Fibroblast of the conjunctiva (primary cell): ENCODE measurements around the gene FBXO39.
A peak's percentile ranks its signal among the peaks of the same experiment; 100 is the strongest.
"Not testable (repeated sequence)": the region's sequence is repeated elsewhere in the genome, so short reads cannot be mapped to it uniquely, and the experiment has no call there.

Experiments used
- DNase-seq: peaks from one replicate; pipeline ENCODE4 v3.0.0-alpha.2; 2010; ENCODE audit warnings: low read depth

Gene FBXO39

DNA sequence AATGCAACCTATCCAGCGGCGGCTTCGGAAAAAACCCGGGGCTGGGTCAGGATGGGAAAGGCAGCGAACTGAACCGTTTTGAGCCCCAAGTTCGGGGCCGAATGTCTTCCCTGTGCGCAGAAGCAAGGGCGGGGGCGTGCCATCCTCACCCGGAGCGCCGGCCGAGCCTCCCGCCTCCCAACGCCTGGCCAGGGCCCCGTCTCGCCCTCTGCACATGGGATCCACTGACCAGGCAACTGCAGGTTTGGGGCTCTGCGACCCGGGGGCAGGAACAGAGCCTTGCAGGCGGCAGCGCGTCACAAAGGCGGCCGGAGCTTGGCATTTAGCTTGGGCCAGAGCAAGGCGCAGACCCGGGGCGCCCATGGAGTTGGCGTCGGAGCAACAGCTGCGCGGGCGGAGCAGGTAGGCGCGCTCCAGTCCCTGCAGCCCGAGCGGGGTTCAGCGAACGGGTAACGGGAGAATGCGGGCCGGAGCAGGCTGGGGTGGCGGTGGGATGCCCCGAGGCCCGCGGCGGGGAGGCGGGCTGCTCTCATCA is at the start of gene FBXO39:
Gene FBXO39 (plus strand): TSS at position 345 of the 535 bp plus-strand sequence. CDS start 3,654 bp downstream, outside the sequence.
- DNase-seq = no peak

DNA sequence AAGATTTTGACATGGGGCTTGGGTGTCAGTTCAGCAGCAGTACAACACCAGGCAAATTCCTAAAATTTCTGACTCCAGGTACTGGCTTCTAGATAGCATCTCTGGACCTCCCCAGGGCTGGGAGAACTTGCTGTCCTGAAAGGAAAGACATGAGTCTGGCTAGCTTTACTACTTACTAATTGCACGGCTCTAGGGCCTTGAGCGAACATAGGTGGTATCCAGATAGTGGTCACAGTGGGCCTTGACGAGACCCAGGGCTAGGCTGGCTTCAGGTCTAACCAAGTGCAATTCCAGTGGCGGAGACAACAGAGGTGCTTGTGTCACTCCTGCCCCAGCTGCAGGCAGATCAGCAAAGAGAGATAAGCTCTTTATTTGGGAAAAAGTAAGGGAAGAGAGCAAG is 46.5 kb upstream of the FBXO39 start:
- DNase-seq = no peak

DNA sequence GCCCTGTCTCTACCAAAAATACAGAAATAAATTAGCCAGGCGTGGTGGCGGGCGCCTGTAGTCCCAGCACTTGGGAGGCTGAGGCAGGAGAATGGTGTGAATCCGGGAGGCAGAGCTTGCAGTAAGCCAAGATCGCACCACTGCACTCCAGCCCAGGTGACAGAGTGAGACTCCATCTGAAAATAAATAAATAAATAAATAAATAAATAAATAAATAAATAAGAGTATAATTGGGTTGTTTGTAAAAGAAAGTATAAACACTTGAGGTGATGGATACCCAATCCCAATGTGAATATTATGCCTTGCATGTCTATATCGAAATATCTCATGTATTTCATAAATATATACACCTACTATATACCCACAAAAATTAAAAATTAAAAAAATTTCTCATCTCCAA is 29.4 kb upstream of the FBXO39 start:
- not testable (repeated sequence) for DNase-seq

DNA sequence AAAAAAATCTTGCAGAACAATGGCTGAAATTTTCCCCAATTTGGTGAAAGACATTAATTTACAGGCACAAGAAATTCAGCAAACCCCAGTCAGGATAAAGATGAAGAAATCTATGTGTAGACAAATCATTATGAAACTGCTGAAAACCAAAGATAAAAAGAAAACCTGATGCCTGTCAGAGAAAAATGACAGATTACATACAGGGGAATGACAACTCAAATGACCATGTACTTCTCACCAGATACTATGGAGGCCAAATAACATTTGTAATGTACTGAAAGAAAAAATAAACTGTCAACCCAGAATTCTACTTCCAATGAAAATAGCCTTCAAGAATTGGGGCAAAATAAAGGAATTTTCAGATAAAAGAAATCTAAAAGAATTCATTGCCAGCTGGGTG is 27.4 kb upstream of the FBXO39 start:
- no peak for DNase-seq

DNA sequence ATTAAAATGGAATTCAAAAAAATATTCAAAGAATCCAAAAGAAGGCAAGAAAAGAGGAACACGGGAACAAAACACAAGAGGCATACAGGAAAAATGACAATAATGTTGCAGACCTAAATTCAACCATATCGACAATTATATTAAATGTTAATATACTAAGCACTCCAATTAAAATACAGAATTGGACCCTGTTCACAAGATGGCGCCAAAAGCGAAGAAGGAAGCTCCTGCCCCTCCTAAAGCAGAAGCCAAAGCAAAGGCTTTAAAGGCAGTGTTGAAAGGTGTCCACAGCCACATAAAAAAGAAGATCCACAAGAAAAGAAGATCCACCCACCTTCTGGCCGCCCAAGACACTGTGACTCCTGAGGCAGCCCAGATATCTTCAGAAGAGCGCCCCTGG is 26.5 kb upstream of the FBXO39 start:
- no peak for DNase-seq

DNA sequence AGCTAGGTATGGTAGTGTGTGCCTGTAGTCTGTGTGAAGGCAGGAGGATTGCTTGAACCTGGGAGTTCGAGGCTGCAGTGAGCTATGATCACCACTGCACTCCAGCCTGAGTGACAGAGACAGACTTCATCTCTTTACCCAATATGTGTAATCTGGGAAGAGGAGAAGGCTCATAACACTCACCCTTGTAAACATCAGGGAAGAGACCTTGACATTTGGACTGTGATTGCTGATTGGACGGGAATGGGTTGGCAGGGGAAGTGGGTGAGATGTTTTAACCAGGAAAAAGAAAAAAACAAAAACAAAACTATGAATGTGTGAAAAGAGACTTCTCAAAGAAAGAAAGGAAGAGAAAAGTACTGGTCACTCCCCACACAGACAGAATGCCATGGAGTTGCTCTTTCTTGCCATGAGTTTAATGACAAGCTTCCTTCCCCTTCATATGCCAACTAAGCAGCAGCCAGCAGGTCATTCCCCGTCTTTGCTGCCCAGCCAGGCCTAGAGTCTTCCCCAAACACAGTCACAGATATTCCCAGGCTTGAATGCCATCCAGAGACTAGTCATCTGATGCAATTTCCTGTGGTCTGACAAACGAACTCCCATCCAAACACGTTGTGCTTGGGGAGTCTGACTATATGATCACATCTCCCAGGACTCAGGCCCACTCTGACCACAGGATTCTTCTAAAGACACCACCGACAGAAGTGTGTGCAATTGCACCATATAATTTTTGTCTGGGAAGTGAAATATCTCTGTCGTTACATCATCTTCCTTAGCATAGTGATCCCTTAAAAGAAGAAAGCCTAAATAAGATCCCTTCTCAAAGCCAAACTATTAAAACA is 23.7 kb upstream of the FBXO39 start:
- peak; percentile 96 for DNase-seq

DNA sequence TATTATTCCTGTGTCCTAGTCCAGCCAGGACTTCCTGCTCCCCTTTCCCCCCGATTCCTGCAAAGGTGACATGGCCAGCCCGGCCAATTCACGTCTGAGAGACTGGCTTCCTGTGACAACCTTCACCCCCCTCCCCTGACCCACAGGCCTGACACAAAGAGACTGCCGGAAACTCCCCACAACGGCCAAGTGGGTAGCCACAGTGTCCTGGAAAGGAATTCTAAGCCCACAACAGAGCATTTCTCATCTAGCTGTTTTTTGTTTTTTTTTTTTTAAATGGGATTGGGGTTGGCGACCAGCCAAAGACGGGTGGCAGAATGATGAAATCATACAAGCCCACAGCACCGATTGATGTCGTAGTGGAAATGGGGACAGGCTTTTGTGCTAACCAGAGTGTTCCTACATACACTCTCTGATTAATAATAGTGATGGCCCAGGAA is 23.0 kb upstream of the FBXO39 start:
- DNase-seq = peak; percentile 61

DNA sequence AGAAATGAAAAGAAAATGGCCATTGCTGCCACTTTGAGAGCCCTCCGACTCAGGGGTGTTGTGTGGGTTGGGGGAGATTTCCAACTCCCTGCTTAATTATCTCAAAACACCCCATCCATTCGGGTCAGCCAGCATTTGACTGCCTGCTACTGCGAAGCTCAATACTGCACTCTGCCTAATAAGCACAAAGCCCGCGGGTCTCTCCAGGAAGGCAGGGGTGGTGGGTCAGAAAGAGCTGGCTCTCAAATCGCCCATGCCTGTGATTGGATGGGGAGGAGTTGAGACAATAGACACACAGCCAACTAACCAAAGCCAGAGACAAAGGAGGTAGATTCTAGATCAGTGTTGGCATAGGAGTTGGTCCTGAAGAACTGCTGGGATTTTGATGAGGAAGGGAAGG is 22.5 kb upstream of the FBXO39 start:
- DNase-seq = no peak

DNA sequence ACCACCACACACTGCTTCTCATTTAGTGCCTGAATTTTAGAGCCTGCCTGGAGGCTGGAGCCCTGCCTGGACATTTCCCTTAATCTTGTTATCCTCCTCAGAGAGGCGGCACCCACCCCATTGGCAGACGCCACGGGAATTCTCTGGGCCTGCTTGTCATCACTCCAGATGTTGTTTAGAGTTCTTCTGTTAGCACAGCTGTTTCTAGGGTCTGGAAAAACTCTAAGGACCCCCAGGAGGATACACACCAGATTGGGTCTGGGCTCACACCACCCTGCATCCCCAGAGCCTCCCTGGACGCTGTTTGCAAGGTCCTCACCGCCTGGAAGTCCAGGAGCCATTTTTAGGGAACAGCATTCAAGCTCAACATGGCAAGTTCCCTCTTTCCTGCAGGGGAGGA is 20.7 kb upstream of the FBXO39 start:
- DNase-seq = peak; percentile 35

DNA sequence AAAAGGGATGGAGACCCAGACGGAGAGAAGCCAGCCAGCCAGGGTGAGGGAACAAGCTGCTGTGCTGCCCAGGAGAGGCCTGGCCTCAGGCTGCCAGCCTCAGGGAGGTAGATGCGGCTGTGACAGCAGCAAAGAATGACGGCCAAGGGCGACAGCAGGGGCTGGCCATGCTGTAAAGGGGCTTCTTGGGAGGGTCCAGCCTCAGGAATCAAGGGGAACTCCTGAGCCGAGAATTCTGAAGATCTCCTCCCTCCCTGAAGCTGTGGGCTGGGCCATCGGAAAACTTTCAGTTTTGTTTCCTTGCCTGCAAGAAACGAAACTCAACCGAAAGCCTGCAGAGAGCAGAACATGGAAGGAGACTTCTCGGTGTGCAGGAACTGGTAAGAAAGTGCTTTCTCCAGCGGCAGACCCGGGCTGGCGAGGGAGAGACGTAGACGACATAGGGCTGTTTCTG is 20.3 kb upstream of the FBXO39 start, which contains the start of gene XAF1:
Gene XAF1 (plus strand): TSS at position 316 of the 454 bp plus-strand sequence. CDS start 33 bp downstream, at position 349.
- DNase-seq = peak; percentile 28

DNA sequence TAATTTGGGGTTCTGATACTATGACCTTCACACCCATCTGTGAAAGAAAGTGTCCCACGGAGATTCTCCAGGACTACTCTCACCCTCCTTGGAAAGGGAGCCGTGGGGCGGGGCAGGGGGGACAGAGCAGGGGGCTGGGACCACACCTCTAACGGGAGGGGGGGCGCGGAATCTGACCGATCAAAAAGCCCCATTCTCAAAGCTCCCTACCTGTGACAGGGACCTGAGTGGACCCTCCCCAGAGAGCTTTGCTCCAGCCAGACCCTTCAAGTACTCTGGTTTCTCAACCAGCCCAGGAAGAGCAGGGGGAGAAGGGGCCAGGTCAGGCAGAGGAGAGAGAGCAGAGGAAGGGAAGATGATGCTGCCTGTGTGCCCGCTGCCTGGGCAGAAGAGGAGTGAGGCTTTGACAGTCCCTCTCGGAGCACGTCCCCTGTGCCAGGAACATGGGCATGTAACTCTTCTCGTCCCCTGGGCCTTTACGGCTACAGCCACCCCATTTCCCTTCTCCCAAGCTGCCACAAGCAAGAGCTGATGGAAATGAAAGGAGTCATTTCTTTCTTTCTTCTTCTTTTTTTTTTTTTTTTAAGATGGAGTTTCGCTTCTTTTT is 19.5 kb upstream of the FBXO39 start:
- no peak for DNase-seq

DNA sequence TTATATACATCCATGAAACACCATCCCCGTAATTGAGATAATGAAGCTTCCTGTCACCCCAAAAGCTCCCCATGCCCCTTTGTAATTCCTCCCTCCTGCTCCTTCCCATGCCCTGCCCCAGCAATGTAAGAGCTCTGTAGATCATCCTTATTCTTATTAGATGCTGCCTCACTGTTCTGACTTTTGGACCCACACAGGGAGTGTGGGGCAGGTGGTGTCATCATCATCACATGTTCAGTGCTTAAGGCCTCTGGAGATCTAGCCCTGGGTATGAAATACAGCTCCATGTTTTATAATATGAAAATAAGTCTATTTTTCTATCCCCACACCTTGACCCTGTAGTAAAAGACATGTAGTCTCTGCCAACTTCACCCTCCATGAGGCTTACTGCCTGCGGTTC is 18.3 kb upstream of the FBXO39 start:
- no peak for DNase-seq

DNA sequence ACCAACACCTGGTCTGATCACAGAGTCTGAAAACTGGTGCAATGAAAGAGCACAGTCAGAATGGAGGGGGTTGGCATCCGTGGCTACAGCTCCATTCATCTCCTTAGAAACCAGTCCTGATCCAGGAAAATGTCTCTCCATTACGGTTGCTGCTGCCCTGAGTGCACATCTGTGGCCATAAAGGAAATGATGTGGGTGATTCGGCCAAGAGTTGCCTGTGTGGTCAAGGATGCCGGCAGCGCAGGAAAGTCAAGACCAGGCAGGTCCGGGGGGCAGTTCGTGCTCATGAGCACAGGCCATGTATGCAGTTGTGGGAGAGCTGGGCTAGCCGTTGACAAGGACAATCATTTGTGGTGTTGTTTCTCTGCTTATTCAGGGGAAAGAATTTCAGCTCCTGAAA is 14.2 kb upstream of the FBXO39 start:
- no peak for DNase-seq

DNA sequence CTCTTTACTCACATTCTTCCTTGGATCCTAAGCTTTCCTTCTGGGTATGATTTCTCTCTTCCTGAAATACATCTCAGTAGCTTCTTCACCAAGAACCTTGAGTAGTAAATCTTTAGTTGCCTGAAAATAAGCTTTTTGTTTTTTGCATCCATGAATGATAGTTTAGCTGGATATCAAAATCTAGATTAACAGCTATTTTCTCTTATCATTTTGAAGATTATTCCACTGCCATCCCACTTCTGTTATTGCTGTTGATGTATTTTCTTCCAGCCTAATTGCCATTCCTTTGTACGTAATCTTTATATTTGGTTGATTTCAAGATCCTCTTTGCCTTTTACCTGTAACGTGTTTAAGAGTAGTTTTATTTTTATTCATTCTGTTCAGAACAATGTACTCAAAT is 7.6 kb upstream of the FBXO39 start:
- no peak for DNase-seq

DNA sequence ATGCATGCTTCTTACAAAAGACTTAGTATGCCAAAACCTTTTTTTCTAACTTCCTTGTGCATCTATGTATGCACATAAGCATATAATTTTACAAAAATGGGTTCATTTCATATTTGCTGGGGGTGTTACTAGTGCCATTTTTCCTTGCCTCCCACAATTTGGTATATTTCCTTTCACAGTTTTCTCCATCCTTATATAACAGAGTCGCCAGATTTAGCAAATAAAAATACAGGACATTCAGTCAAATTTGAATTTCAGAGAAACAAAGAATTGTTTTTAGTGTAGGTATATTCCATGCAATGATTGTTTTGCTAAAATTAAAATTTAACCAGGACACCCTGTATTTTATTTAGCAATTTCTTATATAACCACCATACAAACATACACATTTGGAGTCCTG is 4.0 kb upstream of the FBXO39 start:
- DNase-seq = no peak

DNA sequence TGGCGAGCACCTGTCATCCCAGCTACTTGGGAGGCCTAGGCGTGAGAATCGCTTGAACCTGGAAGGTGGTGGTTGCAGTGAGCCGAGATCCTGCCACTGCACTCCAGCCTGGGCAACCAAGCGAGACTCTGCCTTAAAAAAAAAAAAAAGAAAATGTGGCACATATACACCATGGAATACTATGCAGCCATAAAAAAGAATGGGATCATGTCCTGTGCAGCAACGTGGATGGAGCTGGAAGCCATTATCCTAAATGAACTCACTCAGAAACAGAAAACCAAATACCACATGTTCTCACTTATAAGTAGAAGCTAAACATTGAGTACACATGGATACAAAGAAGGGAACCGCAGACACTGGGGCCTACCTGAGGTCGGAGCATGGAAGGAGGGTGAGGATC is 1.1 kb upstream of the FBXO39 start:
- DNase-seq = not testable (repeated sequence)

DNA sequence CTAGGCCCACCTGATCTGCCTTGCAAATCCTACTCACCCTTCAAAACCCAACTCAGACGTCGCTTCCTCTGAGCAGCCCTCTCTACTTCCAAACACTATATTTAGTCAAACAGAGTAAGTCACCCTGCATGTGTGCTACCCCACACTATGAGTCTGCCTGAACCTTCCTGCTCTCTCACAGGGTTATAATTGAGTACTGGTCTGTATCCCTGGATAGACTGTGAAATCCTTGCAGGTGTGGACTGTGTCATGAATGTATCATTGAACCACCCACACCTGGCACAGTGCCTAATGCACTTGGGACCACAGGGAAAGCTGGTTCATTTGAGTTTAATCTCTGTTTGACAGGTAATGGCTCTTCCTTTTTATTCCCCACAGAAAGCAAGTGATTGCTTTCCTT is 3.4 kb downstream of the FBXO39 start:
- no peak for DNase-seq

DNA sequence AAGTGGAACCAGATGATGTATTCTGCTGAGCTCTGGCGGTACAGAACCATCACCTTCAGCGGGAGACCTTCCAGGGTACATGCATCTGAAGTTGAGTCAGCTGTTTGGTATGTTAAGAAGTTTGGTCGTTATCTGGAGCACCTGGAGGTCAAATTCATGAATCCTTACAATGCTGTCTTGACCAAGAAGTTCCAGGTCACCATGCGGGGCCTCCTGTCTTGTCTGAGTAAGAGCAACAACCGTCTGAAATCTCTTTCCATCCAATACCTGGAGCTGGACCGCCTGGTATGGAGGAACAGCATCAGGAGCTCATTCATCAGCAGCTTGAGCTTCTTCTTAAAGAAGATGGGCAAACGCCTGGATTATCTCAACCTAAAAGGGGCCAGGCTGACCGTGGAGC is 4.0 kb downstream of the FBXO39 start:
- no peak for DNase-seq

DNA sequence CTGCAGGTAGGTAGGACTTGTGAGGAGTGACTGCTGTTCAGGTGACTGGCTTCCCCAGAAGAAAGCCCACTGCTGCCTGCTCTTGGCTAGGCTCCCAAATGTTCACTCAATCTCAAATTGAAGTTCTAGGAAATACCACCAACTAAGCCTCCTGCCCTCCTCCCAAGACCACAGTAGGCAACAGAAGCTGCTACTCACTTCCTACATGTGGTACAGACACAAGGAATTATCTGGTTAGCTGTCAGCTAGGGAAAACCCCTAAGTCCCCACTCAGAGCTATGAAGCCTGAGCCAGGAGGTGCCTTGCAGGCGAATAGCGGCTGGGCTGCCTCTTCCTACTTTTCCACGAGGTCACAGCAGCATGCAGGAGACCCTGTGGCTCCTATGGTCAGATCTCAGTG is 4.9 kb downstream of the FBXO39 start:
- no peak for DNase-seq

DNA sequence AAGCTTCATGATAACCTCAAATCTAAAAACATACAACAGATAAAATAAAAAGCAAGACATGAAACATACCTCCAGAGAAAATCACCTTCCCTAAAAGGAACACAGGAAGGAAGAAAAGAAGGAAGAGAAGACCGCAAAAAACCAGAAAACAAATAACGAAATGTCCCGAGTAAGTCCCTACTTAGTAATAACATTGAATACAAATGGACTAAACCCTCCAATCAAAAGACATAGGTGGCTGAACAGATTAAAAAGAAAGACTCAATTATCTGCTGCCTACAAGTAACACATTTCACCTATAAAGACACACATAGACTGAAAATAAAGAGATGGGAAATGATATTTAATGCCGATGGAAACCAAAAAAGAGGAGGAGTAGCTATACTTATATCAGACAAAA is 6.2 kb downstream of the FBXO39 start:
- no peak for DNase-seq

DNA sequence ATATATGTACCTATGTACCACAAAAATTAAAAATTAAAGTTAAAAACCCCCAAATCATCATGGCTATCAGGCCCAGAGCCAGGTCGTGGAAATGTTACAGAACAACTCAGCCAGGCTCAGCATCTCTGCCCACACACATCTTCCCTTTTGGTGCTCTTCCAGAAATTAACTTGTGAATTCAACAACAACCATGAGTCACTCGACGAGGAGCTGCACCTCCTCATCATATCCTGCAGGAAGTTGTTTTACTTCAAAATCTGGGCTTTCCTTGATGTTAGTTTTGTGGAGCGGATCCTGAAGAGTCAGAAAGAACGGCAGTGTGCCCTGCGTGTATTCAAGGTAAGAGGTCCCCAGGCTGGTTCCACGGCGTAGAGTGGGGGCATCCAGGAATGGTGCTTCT is 10.6 kb downstream of the FBXO39 start:
- peak; percentile 29 for DNase-seq

DNA sequence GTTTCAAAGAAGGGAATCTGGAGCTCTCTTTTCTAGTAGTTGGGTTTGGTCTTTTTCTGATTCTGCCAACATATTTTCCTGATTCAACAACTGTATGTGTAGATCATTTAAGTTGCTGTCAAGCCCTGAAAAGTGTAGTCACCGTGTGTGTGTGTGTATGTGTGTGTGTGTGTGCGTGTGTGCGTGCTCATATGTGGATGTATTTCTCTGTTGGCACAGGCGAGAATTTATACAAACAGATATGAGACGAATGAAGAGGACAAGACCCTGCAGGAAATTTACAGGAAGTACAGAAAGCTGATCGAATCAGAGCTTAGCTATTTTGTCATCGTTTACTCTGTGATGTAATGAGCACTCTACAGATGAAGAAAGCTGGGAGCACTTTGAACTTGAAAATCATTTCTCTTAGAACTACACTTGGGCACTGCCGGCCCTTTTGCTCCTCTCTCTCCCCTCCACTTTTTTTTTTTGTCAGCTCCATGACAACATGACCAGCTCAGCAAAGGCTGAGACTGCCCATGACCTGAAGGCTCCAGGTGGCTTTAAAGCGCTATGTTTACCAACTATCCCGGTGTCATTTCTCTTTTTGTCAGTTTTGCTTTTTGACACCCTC is 11.2 kb downstream of the FBXO39 start:
- DNase-seq = no peak

DNA sequence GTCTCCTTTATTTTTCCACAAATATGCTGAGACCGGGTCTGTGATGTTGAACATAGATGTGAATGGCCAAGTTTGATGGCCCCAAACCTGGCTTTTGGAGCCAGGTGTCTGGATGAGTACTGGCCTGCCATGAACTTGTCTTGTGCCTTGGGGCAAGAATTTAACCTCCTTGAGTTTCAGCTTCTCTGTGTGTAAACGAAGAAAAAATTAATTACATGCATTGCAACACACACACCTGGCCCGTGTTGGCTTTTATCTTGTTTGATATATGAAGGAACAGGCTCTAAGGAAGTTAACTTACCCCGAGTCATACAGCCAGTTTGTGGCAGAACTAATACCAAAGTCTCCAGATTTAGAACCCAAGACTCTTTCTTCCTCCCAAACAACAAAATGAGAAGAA is 13.1 kb downstream of the FBXO39 start:
- DNase-seq = no peak
